Mammary epithelial cell (primary cell): ENCODE data around the gene FCHSD2.

Experiments used
- CTCF ChIP-seq, 2 donors: IDR thresholded peaks in 1 of 2; conservative IDR thresholded peaks in 1 of 2; 2 replicates each; pipeline ENCODE4 v1.5.1; 2011 to 2012; ENCODE audit warnings: inconsistent platforms in 2 of 2, low read length in 2 of 2, mild to moderate bottlenecking in 2 of 2, control low read depth in 1 of 2, low read depth in 1 of 2; ENCODE audit not compliant: insufficient read depth in 1 of 2; ENCODE audit errors: extremely low read depth in 1 of 2
- EZH2 ChIP-seq: IDR thresholded peaks from 2 replicates; pipeline ENCODE4 v1.6.1; 2012; ENCODE audit warnings: low read length, inconsistent platforms, borderline replicate concordance

- TF ChIP-seq EZH2 (no peak), CTCF (conservative IDR thresholded peaks at IDR 0.05 in 1 of 2, IDR thresholded peaks at IDR 0.05 in 1 of 2; ENCODE audit: extremely low read depth in 1 of 2, insufficient read depth in 1 of 2, low read depth in 1 of 2, low read length in 2 of 2) (no peak)
These were observed 300.0 kb downstream of the FCHSD2 start for GRCh38 chr11:72842126-72842525.
